HG03432 (cell line): ENCODE measurements around the gene ZC3HAV1.
"Not testable (repeated sequence)": the region's sequence is repeated elsewhere in the genome, so short reads cannot be mapped to it uniquely, and the experiment has no call there.

Source experiments
- ATAC-seq: cut with Tn5 transposase; IDR thresholded peaks from one replicate; pipeline ENCODE4 v1.9.1; 2021; ENCODE audit warnings: mild to moderate bottlenecking, moderate library complexity; ENCODE audit not compliant: unreplicated experiment

ZC3HAV1 gene

GRCh38 chr7:139109188-139109982, at the start of gene ZC3HAV1:
TSS of gene ZC3HAV1 (minus strand) at chr7:139109720. CDS start at chr7:139109331, 389 bp downstream.
- ATAC-seq = peak; percentile 75

GRCh38 chr7:139153832-139154231, 44.3 kb upstream of the ZC3HAV1 start:
- no peak for ATAC-seq

DNA sequence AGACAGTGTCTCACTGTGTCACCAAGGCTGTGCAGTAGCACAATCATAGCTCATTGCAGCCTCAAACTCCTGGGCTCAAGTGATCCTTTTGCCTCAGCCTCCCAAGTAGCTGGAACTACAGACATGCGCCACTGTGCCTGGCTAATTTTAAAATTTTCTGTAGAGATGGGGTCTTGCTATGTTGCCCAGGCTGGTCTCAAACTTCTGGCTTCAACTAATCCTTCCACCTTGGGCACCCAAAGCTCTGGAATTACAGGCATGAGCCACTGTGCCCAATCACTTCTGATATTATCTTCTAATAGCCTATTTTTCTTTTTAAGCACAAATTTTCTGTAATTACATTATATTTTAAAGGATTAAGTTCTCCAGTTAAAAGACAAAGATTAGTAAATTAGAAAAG, 42.6 kb upstream of the ZC3HAV1 start:
- no peak for ATAC-seq

DNA sequence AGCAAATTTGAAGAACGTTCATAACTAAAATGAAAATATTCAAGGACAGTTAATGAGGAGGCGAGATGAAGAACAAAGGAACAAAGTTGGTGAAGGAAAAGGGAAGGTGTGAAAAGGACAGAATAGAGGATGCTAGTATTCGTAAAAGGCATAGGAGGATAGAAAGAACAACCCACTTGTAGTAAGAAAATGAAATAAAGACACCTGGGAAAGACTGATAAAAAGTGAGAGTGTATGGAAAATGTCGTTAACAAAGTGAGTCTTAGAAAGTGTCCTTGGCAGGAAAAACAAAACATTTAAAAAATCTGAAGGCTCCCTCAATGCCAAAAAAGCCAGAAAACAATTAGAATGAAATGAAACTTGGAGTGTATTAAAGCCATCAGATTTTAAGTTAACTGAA, 29.6 kb upstream of the ZC3HAV1 start:
- ATAC-seq = no peak

- ATAC-seq = peak; percentile 97
These were observed 24.0 kb upstream of the ZC3HAV1 start for GRCh38 chr7:139133335-139134139.

- ATAC-seq = no peak
These were observed 23.4 kb upstream of the ZC3HAV1 start for GRCh38 chr7:139132887-139133286.

GRCh38 chr7:139131601-139132041, 22.1 kb upstream of the ZC3HAV1 start:
- ATAC-seq = no peak

DNA sequence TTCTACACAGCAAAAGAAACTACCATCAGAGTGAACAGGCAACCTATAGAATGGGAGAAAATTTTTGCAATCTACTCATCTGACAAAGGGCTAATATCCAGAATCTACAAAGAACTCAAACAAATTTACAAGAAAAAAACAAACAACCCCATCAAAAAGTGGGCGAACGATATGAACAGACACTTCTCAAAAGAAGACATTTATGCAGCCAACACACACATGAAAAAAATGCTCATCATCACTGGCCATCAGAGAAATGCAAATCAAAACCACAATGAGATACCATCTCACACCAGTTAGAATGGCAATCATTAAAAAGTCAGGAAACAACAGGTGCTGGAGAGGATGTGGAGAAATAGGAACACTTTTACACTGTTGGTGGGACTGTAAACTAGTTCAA, 20.3 kb upstream of the ZC3HAV1 start:
- ATAC-seq = not testable (repeated sequence)

- ATAC-seq = no peak
These were observed 18.1 kb upstream of the ZC3HAV1 start for GRCh38 chr7:139127648-139128047.

DNA sequence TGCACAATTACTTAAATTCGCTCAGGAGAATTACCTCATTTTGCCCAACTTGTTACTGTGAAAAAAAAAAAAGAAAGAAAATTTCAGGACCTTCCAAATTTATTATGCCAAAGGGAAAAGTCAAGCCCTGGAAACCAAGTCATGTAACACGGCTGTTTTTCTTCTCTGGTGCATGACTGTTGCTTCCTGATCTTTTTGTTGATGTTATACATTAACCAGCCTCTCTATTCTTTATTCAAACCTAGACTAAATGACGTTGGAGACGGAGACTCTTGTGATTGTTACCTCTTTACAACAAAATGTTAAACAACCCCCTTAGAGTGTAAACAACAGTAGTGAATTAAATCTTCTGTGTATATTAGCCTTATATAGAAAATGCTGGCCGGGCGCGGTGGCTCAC, 16.1 kb upstream of the ZC3HAV1 start:
- ATAC-seq = no peak

DNA sequence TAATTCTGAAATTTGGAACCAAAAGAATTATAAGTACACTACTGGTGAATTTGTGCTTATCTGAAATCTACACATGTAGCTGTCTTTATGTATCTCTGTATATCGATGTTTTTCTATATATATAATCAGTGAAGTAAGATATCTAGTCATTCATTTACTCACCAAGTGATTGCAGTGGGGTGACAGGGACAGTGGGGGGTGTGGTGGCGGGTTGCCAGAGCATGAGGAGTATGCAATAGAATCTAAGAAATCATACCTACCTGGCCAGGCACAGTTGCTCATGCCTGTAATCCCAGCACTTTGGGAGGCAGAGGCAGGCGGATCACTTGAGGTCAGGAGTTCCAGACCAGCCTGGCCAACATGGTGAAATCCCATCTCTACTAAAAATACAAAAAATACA, 15.5 kb upstream of the ZC3HAV1 start:
- ATAC-seq = not testable (repeated sequence)

DNA sequence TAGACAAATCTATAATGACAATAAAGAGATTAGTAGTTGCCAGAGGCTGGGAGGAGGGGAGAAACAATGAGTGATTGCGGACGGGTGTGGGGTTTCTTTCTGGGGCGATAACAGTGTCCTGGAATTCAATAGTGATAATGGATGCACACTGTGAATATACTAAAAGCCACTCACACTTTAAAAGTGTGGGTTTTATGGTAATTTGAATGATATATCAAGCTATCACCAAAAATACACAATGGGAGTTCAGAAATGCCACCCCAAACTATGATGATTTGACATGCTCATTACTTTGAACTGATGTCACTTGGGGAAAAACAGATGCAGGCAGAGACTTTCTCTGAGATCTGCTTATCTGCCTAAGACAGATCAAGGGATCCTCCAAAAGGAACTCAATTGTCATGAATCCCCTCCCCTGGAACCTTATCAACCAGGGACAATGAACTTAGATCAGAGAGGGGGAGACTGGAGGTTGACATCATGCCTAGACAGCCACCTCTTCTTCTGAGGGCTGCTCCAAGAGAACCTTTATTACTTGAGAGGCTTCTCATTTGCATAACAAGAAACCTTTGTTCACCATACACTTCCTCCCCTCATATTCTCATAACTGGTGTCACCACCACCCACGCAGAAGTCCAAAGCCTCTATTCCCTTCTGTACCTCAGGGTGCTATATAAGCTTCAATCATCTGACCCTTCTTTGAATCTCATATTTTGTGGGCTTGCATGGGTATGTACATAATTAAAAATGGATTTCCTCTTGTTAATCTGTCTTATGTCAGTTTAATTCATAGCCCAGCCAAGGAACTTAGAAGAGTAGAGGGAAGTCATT, 14.8 kb upstream of the ZC3HAV1 start:
- ATAC-seq = peak; percentile 73

GRCh38 chr7:139119486-139119849, 9.9 kb upstream of the ZC3HAV1 start:
- ATAC-seq = no peak

GRCh38 chr7:139118805-139119485, 9.4 kb upstream of the ZC3HAV1 start:
- ATAC-seq = peak; percentile 78

GRCh38 chr7:139118234-139118804, 8.8 kb upstream of the ZC3HAV1 start:
- peak; percentile 84 for ATAC-seq

GRCh38 chr7:139117599-139118233, 8.2 kb upstream of the ZC3HAV1 start:
- ATAC-seq = no peak

DNA sequence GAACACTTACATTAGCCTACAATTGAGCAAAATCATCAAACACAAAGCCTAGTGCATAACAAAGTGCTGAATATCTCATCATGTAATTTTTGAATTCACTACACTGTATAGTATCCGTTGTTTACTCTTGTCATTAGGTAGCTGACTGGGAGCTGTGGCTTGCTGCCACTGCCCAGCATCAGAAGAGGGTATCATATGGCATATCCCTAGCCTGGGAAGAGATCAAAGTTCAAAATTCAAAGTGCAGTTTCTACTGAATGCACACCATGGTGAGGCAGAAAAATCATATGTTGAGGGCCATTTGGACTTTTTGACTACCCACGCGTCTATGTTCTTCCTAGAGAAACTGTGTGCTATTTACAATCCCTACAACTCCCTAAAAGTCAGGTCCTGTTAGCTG, 7.5 kb upstream of the ZC3HAV1 start:
- no peak for ATAC-seq

GRCh38 chr7:139115104-139115503, 5.6 kb upstream of the ZC3HAV1 start:
- no peak for ATAC-seq

GRCh38 chr7:139114585-139114984, 5.1 kb upstream of the ZC3HAV1 start:
- no peak for ATAC-seq

DNA sequence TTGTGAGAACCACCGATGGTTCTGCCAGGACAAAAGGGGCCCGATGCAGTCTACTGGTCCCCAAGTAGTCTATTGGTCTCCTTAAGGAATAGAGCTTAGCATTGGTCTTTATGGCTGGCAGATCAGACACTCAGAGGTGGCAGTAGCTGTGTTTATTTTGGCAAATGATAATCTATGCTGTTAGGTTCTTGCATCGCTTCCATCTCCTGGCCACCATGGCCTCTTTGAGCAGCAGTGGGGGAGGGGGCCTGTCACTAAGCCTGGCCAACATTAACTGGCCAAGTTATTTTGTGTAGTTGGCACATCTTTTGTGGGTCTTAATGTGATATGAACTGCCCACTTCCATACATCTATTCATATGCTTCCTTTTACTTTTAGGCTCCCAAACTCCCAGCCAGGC, 4.5 kb upstream of the ZC3HAV1 start:
- ATAC-seq = no peak
